IPS-20b (cell line): ENCODE data around the gene TRAPPC1.

Source experiments
- H3K27ac ChIP-seq: one replicate; pipeline ENCODE4 v1.5.1; 2013; ENCODE audit warnings: low read length
- H3K27me3 ChIP-seq: 2 replicates; pipeline ENCODE4 v1.6.1; 2013; ENCODE audit warnings: mild to moderate bottlenecking, low read length, inconsistent platforms; ENCODE audit not compliant: insufficient read depth
- H3K36me3 ChIP-seq: 2 replicates; pipeline ENCODE4 v1.6.1; 2013; ENCODE audit warnings: low read depth, mild to moderate bottlenecking, inconsistent platforms, low read length, moderate library complexity; ENCODE audit not compliant: insufficient read depth
- H3K4me1 ChIP-seq: 2 replicates; pipeline ENCODE4 v1.6.1; 2013; ENCODE audit warnings: mild to moderate bottlenecking, control low read depth, inconsistent platforms, low read length, moderate library complexity; ENCODE audit not compliant: insufficient read depth
- H3K4me3 ChIP-seq: 2 replicates; pipeline ENCODE4 v1.5.1; 2013; ENCODE audit warnings: mild to moderate bottlenecking, low read length, inconsistent platforms
- H3K9ac ChIP-seq: 2 replicates; pipeline ENCODE4 v1.6.1; 2013; ENCODE audit warnings: low read depth, mild to moderate bottlenecking, inconsistent platforms, low read length, moderate library complexity
- H3K9me3 ChIP-seq: 2 replicates; pipeline ENCODE4 v1.6.1; 2013; ENCODE audit warnings: mild to moderate bottlenecking, low read depth, low read length, inconsistent platforms; ENCODE audit not compliant: insufficient read depth

TRAPPC1 gene

DNA sequence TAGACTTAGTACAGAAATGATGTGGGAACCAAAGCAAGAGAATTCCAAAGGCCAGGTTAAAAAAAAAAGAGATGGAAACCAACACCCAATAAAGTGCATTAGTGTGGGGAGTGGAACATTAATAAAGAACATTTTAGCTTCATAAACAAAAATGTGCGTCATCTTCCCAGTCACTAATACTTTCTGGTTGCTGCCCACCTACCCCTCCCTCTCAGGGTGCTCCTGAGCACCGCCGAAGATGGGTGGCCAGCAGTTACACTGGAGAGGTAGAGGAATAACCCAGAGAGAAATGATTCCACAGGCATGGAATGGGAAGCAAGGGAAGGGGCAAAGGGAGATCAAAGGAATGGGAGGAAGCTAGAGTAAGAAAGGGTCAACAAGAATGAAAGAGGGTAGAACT, 49.1 kb downstream of the TRAPPC1 start:
- no peak overlapping the region for H3K27ac ChIP-seq
- H3K36me3 ChIP-seq: peaks cover 14% of the 10 kb centered on the region
- no peaks in the 10 kb centered on the region for H3K9me3 ChIP-seq
- H3K9ac ChIP-seq: no peak overlapping the region
- no peak overlapping the region for H3K4me3 ChIP-seq
- peaks cover 20% of the 10 kb centered on the region; the same call in 1 of the 2 replicates for H3K27me3 ChIP-seq
- H3K4me1 ChIP-seq: peaks cover 15% of the 10 kb centered on the region; the same call in 1 of the 2 replicates

DNA sequence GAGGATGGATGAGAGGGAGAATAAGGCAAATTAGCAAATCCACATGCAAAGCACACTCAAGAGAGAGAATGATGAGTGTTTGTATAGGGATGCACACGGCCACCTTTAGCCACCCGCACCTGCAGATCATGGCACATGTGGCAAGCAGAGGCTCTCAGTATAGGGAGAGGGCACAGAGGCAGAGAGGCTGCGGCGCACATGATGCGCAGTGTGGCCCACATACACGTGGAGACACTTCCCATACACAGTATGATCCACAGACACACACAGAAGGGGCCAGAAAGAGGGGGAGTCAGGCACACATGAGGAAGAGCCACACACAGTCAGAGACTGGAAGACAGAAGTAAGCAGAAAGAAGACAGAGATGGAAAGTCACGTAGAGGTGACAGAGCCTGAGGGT, 49.7 kb downstream of the TRAPPC1 start:
- no peaks in the 10 kb centered on the region for H3K9me3 ChIP-seq
- peaks cover 12% of the 10 kb centered on the region; the same call in 1 of the 2 replicates for H3K4me1 ChIP-seq
- H3K4me3 ChIP-seq: no peak overlapping the region
- no peak overlapping the region for H3K27ac ChIP-seq
- H3K27me3 ChIP-seq: peaks cover 17% of the 10 kb centered on the region; the same call in 1 of the 2 replicates
- no peak overlapping the region for H3K9ac ChIP-seq
- H3K36me3 ChIP-seq: peaks cover 14% of the 10 kb centered on the region

GRCh38 chr17:7881276-7882054, 50.3 kb downstream of the TRAPPC1 start:
- Histone ChIP-seq H3K27me3 (peaks cover 11% of the 10 kb centered on the region; the same call in 1 of the 2 replicates), H3K9ac (no peak overlapping the region), H3K36me3 (peaks cover 14% of the 10 kb centered on the region), H3K4me3 (no peak overlapping the region), H3K9me3 (no peaks in the 10 kb centered on the region), H3K27ac (no peak overlapping the region), H3K4me1 (peaks cover 7% of the 10 kb centered on the region; the same call in 1 of the 2 replicates)
